GM19467 (cell line): ENCODE results near the gene CHST3.

Experiments
- ATAC-seq: cut with Tn5 transposase; IDR thresholded peaks from one replicate; pipeline ENCODE4 v1.9.1; 2021; ENCODE audit warnings: mild to moderate bottlenecking, moderate library complexity; ENCODE audit not compliant: unreplicated experiment

Gene CHST3

DNA sequence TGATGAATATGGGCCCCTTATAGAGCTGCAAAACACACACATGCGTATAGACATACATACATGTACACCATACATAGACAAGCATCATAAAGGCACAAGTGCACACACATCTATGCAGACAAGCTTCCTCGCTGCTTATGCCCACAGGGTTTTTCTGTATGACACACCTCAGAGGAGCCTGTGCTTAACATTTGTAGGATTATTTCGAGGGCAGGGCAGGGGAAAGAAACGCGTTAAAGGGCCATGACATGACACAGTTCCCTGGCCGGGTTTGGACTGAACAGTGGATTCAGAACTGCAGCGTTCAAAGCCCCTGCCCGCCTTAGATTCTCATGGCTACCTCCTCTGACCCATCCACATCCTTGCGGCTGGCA, 44.8 kb downstream of the CHST3 start:
- ATAC-seq: no peak

DNA sequence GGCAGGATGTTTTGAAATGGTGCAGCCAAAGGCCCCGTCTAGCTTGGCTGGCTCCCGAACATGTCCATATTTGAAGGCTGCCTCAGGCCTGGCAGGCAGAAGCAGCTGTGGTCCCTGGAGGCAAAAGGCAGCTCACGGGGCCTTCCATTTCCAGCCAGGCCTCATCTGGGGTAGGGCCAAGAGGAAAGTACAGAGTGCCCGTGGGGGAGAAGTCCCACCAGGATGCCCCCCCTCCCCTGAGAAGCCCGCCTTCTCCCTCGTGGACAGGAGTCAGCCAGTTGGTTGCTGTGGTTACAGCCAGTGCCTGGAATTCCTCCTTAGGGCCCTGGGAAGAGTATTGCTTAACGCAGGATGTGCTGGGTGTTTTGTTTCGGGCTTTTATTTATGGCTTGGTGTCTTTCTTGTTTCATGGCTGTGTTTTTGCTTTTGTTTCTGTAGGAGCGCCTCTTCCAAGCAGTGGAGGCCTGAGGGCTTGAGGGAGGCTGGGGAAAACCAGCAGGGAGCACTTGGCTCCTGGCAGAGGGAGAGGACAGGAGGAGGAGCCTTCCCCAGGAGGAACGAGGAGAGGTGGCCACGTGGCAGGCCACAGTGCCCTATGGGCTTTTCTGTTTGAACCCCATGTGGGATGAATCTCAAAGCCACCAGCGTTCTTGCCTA, 45.4 kb downstream of the CHST3 start:
- no peak for ATAC-seq

DNA sequence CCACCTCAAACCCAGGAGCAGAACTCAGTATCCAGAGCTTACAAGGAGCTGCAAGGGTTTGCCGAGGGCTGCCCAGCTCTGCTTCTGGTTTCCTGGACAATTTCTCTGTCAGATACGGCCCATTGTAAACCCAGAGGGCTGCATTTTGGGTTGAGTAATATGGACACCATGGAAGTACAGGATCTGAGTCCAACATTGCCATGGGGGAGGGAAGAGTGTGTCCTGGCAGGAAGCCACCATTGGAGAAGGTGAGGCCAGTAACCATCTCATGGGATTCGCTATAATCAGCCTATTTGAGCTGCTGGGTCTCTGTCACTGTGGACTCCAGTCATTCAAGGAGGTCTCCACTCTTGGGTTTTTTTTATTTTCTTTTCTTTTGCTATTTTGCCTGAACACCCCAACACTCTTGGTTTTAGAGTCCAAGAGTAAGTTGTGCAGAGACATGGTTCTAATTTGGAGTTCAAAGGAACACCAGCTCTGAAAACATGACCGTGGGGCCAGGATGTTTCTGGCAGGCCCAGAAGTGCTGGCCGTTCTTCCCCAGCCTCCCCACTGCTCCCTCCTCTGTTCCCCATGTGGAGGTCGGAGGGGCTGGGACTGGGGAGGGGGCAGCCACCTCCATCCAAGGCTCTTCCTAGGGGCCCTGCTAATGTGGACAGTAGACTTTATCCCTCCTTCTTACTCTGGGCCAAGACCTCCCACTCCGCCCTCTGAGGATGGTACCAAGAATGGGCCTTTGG, 46.2 kb downstream of the CHST3 start:
- no peak for ATAC-seq

DNA sequence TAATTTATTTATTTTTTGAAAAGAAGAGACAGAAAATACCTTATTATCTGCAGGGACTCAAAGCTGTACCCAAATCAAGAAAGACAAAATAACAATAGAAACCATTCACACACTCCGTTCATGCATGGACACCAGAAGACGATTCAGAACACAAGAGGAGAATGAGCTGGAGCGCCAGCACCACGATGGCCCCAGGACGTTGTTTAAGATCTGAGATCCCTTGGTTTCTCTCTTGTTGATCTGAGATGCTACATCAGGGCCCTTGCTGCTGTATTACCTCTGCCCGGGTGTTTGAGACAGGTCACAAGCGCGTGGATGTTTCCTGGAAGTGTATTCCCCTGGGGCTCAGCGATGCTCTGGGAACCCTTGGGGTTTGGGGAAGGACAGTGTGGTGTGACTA, 46.8 kb downstream of the CHST3 start:
- no peak for ATAC-seq

DNA sequence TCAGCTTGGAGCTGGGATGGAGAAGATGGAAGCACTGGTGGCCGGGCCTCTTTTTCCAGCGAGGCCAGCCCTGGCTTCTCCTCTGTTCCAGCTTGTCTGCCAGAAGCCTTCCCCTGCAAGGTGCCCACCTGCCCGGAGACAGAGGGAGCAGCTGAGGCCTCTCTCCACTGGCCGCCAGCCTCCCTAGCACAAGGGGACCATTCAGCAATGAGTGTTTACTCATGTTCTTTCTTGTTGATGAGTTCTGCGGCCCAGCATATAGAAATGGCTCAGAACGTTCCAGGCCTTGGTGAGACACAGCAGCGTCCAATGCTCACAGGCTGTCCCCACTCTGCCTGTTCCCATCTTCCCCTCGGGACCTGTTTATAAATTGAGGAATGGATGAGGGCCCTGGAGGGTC, 47.3 kb downstream of the CHST3 start:
- ATAC-seq: no peak

DNA sequence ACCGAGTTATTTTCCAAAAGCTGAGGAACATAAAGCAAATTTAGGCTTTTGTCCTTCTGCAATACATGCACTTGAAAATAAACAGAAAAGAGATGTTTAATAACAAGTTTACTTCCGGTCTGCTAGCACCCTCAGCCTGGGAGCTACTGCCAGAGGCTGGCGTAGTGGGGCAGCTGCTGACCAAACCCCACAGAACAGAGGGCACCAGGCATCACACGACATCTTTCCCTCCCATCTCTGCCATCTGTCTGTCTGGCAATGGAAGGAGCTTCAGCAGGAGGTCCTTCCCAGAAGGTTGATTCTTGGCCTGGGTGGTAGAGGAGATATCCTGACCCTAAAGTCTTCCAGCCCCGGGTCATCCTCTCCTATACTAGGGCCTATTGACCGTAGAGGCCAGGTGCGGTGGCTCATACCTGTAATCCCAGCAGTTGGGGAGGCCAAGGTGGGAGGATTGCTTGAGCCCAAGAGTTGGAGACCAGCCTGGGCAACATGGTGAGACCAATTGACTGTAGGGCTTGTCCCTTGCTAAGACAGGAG, 47.8 kb downstream of the CHST3 start:
- no peak for ATAC-seq

DNA sequence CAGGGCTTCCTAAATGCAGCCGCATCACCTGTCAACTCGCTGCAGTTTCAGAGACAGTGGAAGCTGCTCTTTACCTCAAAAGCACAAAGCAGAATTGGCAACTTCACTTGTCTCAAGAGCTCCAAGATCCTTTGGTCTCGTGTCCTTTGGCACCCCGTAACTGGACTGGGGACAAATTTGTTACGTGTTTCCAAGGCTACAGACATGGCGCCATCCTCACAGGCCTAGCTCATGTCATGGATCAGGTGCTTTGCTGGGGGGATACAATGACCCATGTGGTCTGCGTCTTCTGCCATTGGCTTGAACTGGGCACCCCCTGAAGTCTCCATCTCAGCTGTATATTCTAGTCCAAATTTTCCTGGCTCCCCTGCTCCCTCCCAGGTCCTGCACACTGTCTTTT, 48.6 kb downstream of the CHST3 start:
- ATAC-seq: no peak

DNA sequence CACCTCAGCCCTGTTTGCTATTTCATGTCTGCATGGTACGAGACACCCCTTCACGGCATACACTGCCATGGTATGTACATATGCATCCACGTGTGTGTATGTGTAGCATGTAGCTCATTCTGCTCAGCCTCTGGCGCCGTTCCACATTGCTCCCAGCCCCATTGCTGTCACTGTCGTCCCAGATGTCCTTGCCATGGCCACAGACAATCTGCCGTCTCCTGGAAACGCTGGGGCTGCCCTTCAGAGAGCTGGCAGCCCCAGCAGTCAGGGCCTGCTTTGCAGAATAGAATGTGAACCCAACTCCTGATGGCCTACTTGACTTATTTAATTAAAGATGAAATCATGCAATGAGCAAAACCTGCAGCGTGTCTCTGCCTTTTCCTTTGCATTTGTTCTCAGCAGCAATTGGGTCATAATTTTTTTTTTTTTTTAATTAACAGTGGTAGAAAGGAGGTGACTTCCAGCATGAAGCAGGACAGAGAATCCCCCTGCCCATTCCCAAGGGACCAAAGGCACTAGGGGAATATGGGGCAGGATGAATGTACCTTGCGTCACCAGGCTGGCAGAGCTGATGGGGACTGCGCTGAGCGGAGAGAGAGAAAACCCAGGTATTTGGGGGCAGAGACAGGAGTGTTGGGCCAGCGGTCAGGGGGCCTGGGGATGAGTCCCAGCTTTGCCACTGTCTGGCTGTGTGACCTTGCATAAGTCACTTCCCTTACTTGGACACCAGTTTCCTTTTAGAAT, 49.2 kb downstream of the CHST3 start:
- no peak for ATAC-seq

DNA sequence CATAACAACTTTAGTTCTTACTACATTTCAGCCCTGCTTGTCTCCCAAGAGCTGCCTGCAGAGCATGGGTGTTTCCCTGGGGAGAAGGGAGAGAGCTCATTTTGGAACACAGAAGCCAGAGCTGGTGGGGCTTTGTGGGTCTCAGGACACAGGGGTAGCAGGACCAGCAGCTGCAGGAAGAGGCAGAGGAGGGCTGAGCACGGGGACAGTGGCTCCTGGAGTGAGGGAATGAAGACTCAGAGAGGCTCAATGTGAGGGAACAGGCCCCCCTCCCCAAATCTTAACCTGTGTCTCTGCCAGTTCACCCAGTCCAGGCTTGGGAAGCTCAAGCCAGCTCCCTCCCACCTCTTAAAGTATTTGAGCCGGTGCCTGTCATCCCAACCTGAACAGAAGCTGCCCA, 50.0 kb downstream of the CHST3 start:
- ATAC-seq: no peak

DNA sequence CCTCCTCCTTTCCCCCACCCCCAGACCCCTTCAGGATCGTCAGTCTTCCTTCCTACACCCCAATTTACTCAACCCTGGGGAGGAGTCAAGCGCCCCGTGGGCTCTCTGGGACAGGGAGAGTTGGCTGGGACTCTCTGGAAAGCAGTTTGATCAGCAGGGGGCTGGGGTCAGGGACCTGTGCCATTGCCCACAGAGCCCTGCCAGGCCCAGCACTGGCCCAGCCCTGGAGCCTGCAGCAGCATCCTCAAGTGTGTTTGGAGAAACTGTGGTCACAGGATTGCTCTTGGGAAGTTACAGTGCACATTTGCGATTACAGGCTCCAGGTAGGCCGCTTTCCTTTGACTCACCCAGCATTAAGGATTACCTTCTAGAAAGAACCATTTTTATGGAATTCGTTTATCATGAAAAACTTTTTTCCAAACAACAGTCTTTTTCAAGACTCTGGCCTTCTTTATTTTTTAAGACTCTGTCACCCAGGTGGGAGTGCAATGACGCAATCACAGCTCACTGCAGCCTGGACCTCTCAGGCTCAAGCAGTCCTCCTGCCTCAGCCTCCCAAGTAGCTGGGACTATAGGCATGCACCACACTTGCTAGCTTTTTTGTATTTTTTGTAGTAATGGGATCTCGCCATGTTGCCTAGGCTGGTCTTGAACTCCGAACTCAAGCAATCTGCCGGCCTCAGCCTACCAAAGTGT, 50.7 kb downstream of the CHST3 start:
- no peak for ATAC-seq

DNA sequence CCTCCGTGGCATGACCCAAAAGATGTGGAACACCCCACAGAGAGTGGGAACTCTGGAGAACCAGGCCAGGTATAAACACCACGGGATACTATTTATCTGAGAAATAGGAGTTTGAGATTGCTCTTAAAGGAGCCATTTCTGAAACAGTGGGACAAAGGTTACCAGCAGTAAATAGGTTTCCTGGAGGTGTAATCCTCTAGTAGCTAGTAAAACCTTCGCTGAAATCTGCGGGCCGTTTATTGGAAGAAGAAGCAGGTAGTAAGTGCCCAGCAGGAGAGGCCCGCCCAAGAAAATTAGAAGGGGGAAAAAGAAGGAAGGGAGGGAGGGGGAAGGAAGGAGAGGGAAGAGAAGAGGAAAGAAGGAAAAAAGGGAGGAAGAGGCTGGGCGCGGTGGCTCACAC, 51.6 kb downstream of the CHST3 start:
- ATAC-seq: no peak

DNA sequence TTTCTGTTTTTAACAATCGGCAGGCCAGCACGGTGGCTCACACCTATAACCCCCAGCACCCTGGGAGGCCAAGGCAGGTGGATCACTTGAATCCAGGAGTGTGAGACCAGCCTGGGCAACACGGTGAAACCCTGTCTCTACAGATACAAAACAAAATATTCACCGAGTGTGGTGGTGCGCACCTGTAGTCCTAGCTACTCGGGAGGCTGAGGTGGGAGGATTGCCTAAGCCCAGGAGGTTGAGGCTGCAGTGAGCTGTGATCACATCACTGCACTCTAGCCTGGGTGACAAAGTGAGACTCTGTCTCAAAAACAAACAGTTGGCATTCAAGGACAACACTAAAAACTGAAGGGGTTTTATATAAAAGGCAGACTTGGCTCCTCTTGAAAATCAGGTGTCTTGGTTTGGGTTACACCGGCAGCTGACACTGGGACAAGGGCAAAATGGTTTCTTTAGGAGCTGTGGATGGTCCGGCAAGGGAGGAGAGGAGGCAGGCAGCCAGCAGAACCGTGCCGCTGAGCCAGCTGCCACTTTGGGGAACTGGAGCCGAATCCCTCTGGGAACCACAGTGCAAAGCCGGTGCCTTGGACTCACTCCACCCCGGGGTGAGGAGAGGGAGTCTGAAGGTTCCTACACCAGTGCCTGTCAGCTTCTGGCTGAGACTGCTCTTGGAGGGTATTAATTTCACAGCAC, 52.6 kb downstream of the CHST3 start:
- no peak for ATAC-seq

DNA sequence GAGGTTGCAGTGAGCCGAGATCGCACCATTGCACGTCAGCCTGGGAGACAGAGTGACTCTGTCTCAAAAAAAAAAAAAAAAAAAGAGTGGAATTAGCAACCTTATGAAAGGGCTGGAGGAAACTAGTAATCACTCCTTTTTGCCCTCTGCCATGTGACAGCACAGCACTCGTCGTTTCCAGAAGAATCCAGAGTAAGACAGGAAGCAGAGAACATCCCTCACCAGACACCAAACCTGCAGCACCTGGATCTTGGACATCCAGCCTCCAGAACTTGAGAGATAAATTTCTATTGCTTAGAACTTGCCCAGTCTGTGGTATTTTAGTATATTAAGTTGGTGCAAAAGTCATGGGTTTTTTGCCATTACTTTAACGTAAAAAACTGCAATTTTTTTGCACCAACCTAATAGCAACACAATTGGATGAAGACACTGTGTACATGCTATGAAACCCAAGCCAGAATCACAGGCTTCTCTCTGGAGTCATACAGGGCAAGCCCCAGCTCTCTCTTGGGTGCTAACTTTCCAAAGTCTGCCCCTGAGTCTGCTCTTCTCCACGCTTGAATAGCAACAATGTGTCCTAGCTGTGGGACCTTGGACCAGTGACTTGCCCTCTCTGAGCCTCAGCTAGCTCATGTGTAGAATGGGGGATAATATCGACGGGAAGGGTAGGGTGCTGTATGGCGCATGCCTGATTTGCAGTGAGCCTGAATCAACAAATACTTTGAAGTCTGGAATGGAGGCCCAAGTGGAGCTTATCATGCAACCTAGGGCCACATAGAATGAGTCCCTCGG, 55.1 kb downstream of the CHST3 start:
- no peak for ATAC-seq

DNA sequence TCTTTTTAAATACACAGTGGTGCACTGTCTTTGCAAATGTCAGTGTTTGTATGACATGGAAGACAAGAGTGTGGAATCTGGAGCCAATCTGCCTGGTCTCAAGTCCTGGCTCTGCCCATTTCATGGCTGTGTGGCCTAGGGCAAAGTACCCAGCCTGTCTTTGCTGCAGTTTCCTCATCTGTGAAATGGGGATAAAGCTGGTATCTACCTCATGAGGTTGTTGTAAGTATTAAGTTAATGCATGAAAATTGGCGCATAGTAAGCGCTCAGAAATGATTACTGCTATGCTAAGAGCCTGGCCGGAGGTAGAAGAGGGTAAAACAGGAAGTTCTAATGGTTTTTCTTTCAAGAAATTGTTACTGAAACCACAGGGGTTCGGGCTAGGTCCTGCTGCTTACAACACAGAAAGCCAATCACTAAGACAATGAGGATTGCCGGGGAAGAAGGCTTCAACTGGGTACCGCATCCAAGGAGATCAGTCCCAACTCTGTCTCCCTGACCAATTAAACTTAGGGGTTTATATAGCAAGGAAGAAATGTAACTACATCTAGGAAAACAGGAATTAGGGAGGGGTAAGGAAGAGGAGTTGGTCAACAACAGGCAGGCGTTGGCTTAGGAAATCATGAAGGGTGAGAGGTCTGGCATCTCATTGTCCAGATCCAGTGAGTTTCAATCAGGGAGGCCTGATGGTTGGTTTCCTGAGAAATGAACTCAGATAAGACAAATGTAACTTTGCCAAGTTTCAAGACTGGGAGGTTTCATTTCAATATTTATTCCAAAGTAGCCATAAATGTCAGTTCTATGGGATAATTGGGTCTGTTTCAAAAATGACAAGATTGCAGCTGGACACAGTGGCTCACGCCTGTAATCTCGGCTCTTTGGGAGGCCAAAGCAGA, 57.0 kb downstream of the CHST3 start:
- no peak for ATAC-seq

DNA sequence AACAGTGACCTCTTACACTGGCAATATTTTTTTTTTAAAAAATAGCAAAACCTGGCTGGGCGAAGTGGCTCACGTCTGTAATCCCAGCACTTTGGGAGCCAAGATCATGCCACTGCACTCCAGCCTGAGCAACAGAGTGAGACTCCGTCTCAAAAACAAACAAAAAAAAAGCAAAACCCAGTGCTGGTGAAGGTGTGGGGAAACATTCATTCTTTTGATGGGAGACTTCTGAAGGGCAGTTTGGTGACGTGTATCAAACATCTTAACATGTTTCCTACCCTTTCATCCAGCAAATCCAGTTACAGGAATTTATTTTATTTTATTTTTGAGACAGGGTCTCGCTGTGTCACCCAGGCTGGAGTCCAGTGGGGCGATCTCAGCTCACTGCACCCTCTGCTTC, 58.0 kb downstream of the CHST3 start:
- ATAC-seq: no peak

DNA sequence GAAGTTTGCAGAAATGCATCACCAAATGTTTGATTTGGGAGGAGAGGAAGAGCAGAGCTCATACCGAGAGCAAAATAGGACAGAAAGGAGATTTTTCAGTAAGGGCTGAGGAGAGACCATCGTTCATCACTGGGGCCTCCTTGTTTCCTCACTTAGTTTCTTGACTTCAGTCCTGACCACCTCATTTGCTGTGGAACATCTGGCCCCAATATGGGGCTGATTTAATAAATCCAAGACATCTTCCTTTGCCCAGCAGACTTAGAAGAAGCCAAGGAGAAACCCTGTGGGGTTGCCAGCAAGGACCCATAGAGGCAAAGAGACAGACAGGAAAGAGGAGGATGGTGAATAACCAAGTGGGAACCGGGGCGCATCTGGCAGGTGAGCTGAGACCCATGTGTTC, 60.4 kb downstream of the CHST3 start:
- ATAC-seq: no peak

DNA sequence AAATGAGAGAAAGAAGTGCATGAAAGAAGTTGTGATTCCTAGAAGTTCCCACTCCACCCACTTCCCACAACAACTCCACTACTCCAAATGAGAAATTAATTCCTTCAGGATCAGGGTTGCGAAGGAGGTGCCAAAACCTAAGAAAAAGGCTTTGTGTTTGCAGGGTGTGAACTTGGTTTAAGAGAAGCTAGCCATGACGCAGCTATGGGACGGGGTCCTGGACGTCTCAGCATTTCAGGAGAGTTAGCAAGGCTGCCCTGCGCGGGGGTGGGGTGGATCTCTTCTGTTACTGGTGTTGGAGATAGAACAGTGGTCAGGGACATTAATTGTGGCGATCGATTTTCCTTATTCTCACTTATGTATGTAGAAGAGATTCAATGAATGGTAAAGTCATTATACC, 61.2 kb downstream of the CHST3 start:
- ATAC-seq: no peak

DNA sequence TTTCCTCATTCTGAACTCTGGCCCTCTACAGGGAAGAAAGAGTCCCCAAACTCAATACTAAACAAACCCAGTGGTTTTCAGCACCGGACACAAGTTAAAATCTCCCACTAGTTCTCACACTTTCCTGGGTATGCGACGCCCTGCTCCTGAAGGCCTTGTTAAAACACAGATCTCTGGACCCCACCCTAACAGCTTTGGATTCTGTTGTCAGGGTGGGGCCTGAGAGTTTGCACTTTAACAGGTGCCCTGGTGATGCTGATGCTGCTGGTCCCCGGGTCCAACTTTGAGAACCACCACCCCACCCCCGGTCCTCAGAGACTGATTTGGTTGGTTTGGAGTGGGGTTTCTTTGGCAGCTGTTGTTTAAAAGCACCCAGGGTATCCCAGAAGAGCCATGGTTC, 61.6 kb downstream of the CHST3 start:
- no peak for ATAC-seq
